Measurements from ENCODE around the gene N4BP2L1. TPM values are rescaled to one million over a fixed set of nuclear protein-coding genes. Genes with fewer than 3 reads are reported as not detected.

The N4BP2L1 gene
- total RNA-seq, 4 donors from 2014 or later = 2.2 to 23.6 (median 10.6) TPM

GRCh38 chr13:32423592-32423991 is 4.3 kb downstream of the N4BP2L1 start:
- 80 to 81% methylated on average over 3 of the region's 3 CpGs for WGBS, 2 donors
- no peaks in the 10 kb centered on the region for H3K9me3 ChIP-seq
- no peak overlapping the region for H3K4me3 ChIP-seq
- H3K27me3 ChIP-seq = no peaks in the 10 kb centered on the region
- H3K4me1 ChIP-seq = peaks cover 2 to 31% (median 11%) of the 10 kb centered on the region in 3 donors
- TF ChIP-seq POLR2A (IDR thresholded peaks at IDR 0.05) (no peak), CTCF (IDR thresholded peaks at IDR 0.05) (no peak)
- H3K27ac ChIP-seq = no peak overlapping the region
- intact Hi-C loops (cut with DNase I) = no loop called here
- no peak for DNase-seq
- peaks cover 0 to 11% (median 0%) of the 10 kb centered on the region in 3 donors for H3K36me3 ChIP-seq

- TF ChIP-seq CTCF (IDR thresholded peaks at IDR 0.05) = no peak
- no peak for TF ChIP-seq POLR2A (IDR thresholded peaks at IDR 0.05)
- no peaks in the 10 kb centered on the region for H3K9me3 ChIP-seq
- no peak overlapping the region for H3K4me3 ChIP-seq
- 91% methylated on average over 1 of the region's 2 CpGs for WGBS, 2 donors
- no peak overlapping the region for H3K27ac ChIP-seq
- H3K27me3 ChIP-seq = no peaks in the 10 kb centered on the region
- intact Hi-C loops (cut with DNase I) = no loop called here
- H3K36me3 ChIP-seq = peaks cover 0 to 11% (median 0%) of the 10 kb centered on the region in 3 donors
- DNase-seq = no peak
- H3K4me1 ChIP-seq = peaks cover 0 to 5% (median 0%) of the 10 kb centered on the region in 3 donors
Observed at GRCh38 chr13:32419862-32420261, 8.1 kb downstream of the N4BP2L1 start.

- intact Hi-C loops (cut with DNase I) = no loop called here
Observed at GRCh38 chr13:32417995-32418394, 9.9 kb downstream of the N4BP2L1 start.

GRCh38 chr13:32415019-32415418 is 12.9 kb downstream of the N4BP2L1 start:
- intact Hi-C loops (cut with DNase I) = no loop called here
- DNase-seq = no peak
- H3K4me1 ChIP-seq = peaks cover 0 to 4% (median 0%) of the 10 kb centered on the region in 3 donors
- H3K36me3 ChIP-seq = peaks cover 0 to 3% (median 0%) of the 10 kb centered on the region in 3 donors
- H3K9me3 ChIP-seq = no peaks in the 10 kb centered on the region
- H3K27me3 ChIP-seq = no peaks in the 10 kb centered on the region
- TF ChIP-seq CTCF (IDR thresholded peaks at IDR 0.05) (peak in 3 of 6 experiments; percentile 25 to 42 (median 32)), POLR2A (IDR thresholded peaks at IDR 0.05) (no peak)
- no peak overlapping the region for H3K4me3 ChIP-seq
- no peak overlapping the region for H3K27ac ChIP-seq

More at GRCh38 chr13:32417995-32418394, 9.9 kb downstream of the N4BP2L1 start:
- 85 to 88% methylated on average over 1 of the region's 1 CpG for WGBS, 2 donors
- no peaks in the 10 kb centered on the region for H3K27me3 ChIP-seq
- DNase-seq = no peak
- no peak for TF ChIP-seq CTCF (IDR thresholded peaks at IDR 0.05)
- H3K27ac ChIP-seq = no peak overlapping the region
- H3K4me3 ChIP-seq = no peak overlapping the region
- no peaks in the 10 kb centered on the region for H3K4me1 ChIP-seq
- peaks cover 0 to 11% (median 0%) of the 10 kb centered on the region in 3 donors for H3K36me3 ChIP-seq
- H3K9me3 ChIP-seq = no peaks in the 10 kb centered on the region

- Histone ChIP-seq H3K36me3 (no peaks in the 10 kb centered on the region), H3K4me1 (peaks cover 0 to 8% (median 0%) of the 10 kb centered on the region in 3 donors), H3K9me3 (no peaks in the 10 kb centered on the region), H3K4me3 (no peak overlapping the region), H3K27ac (no peak overlapping the region), H3K27me3 (no peaks in the 10 kb centered on the region)
- 69 to 73% methylated on average over 2 of the region's 2 CpGs for WGBS, 2 donors
- intact Hi-C loops (cut with DNase I) = no loop called here
- TF ChIP-seq POLR2A (IDR thresholded peaks at IDR 0.05) (no peak), CTCF (IDR thresholded peaks at IDR 0.05) (no peak)
- no peak for DNase-seq
Observed at GRCh38 chr13:32414580-32414979, 13.3 kb downstream of the N4BP2L1 start.
